HepG2 (cell line): ENCODE results near the gene NOSIP. TPM values are rescaled to one million over a fixed set of nuclear protein-coding genes. Genes with fewer than 3 reads are reported as not detected.

Source experiments
- CBX5 ChIP-seq: sonication (generic); formaldehyde crosslinking; IDR thresholded peaks from 2 replicates; pipeline ENCODE4 v1.4.0; 2020; ENCODE audit warnings: missing genetic modification reagents, borderline replicate concordance
- HDAC1 ChIP-seq: sonication (generic); formaldehyde crosslinking; IDR thresholded peaks from 2 replicates; pipeline ENCODE4 v1.5.1; 2020; ENCODE audit warnings: mild to moderate bottlenecking, missing genetic modification reagents
- HNRNPK ChIP-seq: fragments of 200-400 bp; formaldehyde crosslinking; IDR thresholded peaks from 2 replicates; pipeline ENCODE4 v1.6.1; 2018; ENCODE audit warnings: low read length, low read depth, moderate library complexity, mild to moderate bottlenecking; ENCODE audit not compliant: poor library complexity, severe bottlenecking
- KDM2A ChIP-seq: sonication (generic); formaldehyde crosslinking; IDR thresholded peaks from 2 replicates; pipeline ENCODE4 v1.4.0; 2020; ENCODE audit warnings: low read depth, missing genetic modification reagents, borderline replicate concordance
- KLF15 ChIP-seq: sonication (generic); formaldehyde crosslinking; IDR thresholded peaks from 2 replicates; pipeline ENCODE4 v1.8.1; 2023; ENCODE audit warnings: borderline replicate concordance, mild to moderate bottlenecking, inconsistent platforms, missing genetic modification reagents, mixed read lengths
- MNT ChIP-seq: fragments of 450-650 bp; IDR thresholded peaks from 2 replicates; pipeline ENCODE4 v1.6.1; 2016
- NAIF1 ChIP-seq: sonication (generic); formaldehyde crosslinking; IDR thresholded peaks from 2 replicates; pipeline ENCODE4 v1.5.0; 2020; ENCODE audit warnings: mild to moderate bottlenecking, missing genetic modification reagents, borderline replicate concordance
- PRDM15 ChIP-seq: sonication (generic); formaldehyde crosslinking; IDR thresholded peaks from 2 replicates; pipeline ENCODE4 v1.4.0; 2020; ENCODE audit warnings: missing genetic modification reagents
- RERE ChIP-seq: IDR thresholded peaks from 2 replicates; pipeline ENCODE4 v1.6.1; 2016; ENCODE audit warnings: low read depth, missing genetic modification reagents, missing compliant biosample characterization
- SP2 ChIP-seq: sonication (generic); formaldehyde crosslinking; IDR thresholded peaks from 2 replicates; pipeline ENCODE4 v1.5.1; 2020; ENCODE audit warnings: mild to moderate bottlenecking, missing genetic modification reagents
- SPEN ChIP-seq: sonication (generic); formaldehyde crosslinking; IDR thresholded peaks from 2 replicates; pipeline ENCODE4 v1.5.1; 2020; ENCODE audit warnings: low read depth, mild to moderate bottlenecking, missing genetic modification reagents
- ZFP41 ChIP-seq: sonication (generic); formaldehyde crosslinking; IDR thresholded peaks from 2 replicates; pipeline ENCODE4 v1.4.0; 2020; ENCODE audit warnings: mild to moderate bottlenecking, missing genetic modification reagents, borderline replicate concordance
- ZMAT5 ChIP-seq: sonication (generic); formaldehyde crosslinking; IDR thresholded peaks from 2 replicates; pipeline ENCODE4 v1.5.0; 2020; ENCODE audit warnings: mild to moderate bottlenecking, low read depth, missing genetic modification reagents, borderline replicate concordance
- ZNF501 ChIP-seq: sonication (generic); formaldehyde crosslinking; IDR thresholded peaks from 2 replicates; pipeline ENCODE4 v1.5.1; 2020; ENCODE audit warnings: mild to moderate bottlenecking, moderate library complexity, missing genetic modification reagents
- ZNF883 ChIP-seq: sonication (generic); formaldehyde crosslinking; IDR thresholded peaks from 2 replicates; pipeline ENCODE4 v1.5.1; 2020; ENCODE audit warnings: mild to moderate bottlenecking, missing genetic modification reagents; ENCODE audit errors: not compliant biosample characterization
- ZUFSP ChIP-seq: sonication (generic); formaldehyde crosslinking; IDR thresholded peaks from 2 replicates; pipeline ENCODE4 v1.9.0; 2021; ENCODE audit warnings: missing genetic modification reagents, mild to moderate bottlenecking, borderline replicate concordance
- polyA plus RNA-seq, 8 experiments: library from polyadenylated mRNA; depleted of rRNA in 3 of 8; stranded (reverse) in 7 of 8; unstranded in 1 of 8; fragments of >200 nt; fragmentation: Illumina TruSeq in 4 of 8; extraction: Trizol in 4 of 8; gene quantifications; 2 replicates each; pipeline versions ENCODE4 v1.2.1 to v1.2.3, GENCODE V29; 2011 to 2016; ENCODE audit warnings: low read depth in 4 of 8, missing spikeins in 1 of 8, mixed read lengths in 1 of 8; ENCODE audit not compliant: insufficient read depth in 1 of 8
- total RNA-seq, 5 experiments: library from RNA; depleted of rRNA; stranded (reverse); fragments of >200 nt; fragmentation: Illumina TruSeq; extraction: Trizol; gene quantifications; 2 replicates each; pipeline ENCODE4 v1.2.3, GENCODE V29; 2016; ENCODE audit warnings: low read depth in 1 of 5

The NOSIP gene
- total and polyA plus RNA-seq, 2 of the 13 experiments (the other 11 are each of a cell fraction or from before 2014, with no cell fraction given) = 54.3 to 78.0 TPM

- TF ChIP-seq ZMAT5 (CRISPR knock-in tag) = no peak
- no peak for TF ChIP-seq ZNF883 (CRISPR knock-in tag)
- TF ChIP-seq MNT = no peak
- TF ChIP-seq ZUFSP (CRISPR knock-in tag) = no peak
- no peak for TF ChIP-seq CBX5 (CRISPR knock-in tag)
- TF ChIP-seq NAIF1 (CRISPR knock-in tag) = no peak
- no peak for TF ChIP-seq ZFP41 (CRISPR knock-in tag)
- TF ChIP-seq ZNF501 = no peak
- no peak for TF ChIP-seq PRDM15 (CRISPR knock-in tag)
- no peak for TF ChIP-seq KLF15 (CRISPR knock-in tag)
- no peak for TF ChIP-seq RERE (CRISPR knock-in tag)
- TF ChIP-seq KDM2A (CRISPR knock-in tag) = peak; percentile 50; the same call in 1 of the 2 replicates
- TF ChIP-seq HNRNPK = peak; percentile 86
- TF ChIP-seq SP2 (CRISPR knock-in tag) = no peak
- TF ChIP-seq SPEN (CRISPR knock-in tag) = no peak
- no peak for TF ChIP-seq HDAC1 (CRISPR knock-in tag)
These were observed 73.7 kb downstream of the NOSIP start (continued) for GRCh38 chr19:49506575-49507105.
